ENCODE data around the gene P2RX4. TPM values are rescaled to one million over a fixed set of nuclear protein-coding genes. Genes with fewer than 3 reads are reported as not detected.
"Not testable (repeated sequence)": the region's sequence is repeated elsewhere in the genome, so short reads cannot be mapped to it uniquely, and the experiment has no call there.

P2RX4 gene
- total RNA-seq, 2 experiments from 2014 or later: 10.8 to 17.7 TPM

DNA sequence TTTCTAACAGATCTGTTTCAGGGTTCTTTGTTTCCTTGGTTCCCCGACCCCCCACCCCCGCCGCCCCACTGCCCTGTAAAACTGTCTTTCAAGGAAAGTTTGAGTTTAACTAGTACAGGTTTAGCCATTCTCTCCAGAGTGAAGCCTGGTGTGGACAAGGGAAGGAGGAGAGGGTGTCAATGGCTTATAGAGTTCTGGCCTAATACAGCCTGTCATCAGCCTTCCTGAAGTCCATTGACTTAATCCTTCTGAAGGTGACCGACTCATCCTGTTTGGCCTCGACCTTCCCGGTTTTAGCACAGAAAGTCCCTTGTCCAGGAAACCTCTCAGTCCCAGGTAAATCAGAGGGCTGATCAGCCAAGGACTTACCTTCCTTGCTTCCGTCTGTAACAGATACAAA, 11.0 kb upstream of the P2RX4 start:
- BruUV-seq (replicated peaks): no TSS peak
- ChIA-PET POLR2A (no interaction called here), CTCF (ENCODE audit: unreplicated experiment) (no interaction called here)

GRCh38 chr12:121201140-121201539, 8.8 kb upstream of the P2RX4 start:
- BruUV-seq (replicated peaks); H3K27ac ChIP-seq (ENCODE audit: low read depth, low read length, poor library complexity, severe bottlenecking); intact Hi-C loops (cut with micrococcal nuclease; ENCODE audit: unreplicated experiment); H3K79me2 ChIP-seq (ENCODE audit: insufficient read depth, low read depth, low read length); H3K36me3 ChIP-seq (ENCODE audit: insufficient read depth, low read length); DNase-seq (ENCODE audit: low spot score); H2AFZ ChIP-seq (ENCODE audit: low read length); H3K4me3 ChIP-seq (ENCODE audit: low read depth, low read length, poor library complexity, severe bottlenecking); H3K4me2 ChIP-seq (ENCODE audit: low read length); H3K9me3 ChIP-seq (ENCODE audit: low read length); CTCF ChIA-PET (ENCODE audit: unreplicated experiment); H3K9me2 ChIP-seq (ENCODE audit: insufficient read depth, low read length); H4K20me1 ChIP-seq (ENCODE audit: insufficient read depth, low read length); H3K4me1 ChIP-seq (ENCODE audit: insufficient read depth, low read length, poor library complexity, severe bottlenecking): not testable (repeated sequence)
- POLR2A ChIA-PET: interaction anchor here (0.6 to 1.0 kb wide), 3 partner anchors 96 to 503 kb away, joined by 3 to 4 read pairs (median 4); partner anchors contain the start of gene CAMKK2

More for the DNA sequence above, 11.0 kb upstream of the P2RX4 start:
- DNase-seq (ENCODE audit: low spot score): no peak
- Histone ChIP-seq H3K4me1 (ENCODE audit: insufficient read depth, low read length, poor library complexity, severe bottlenecking) (no peaks in the 10 kb centered on the region), H3K79me2 (ENCODE audit: insufficient read depth, low read depth, low read length) (no peaks in the 10 kb centered on the region), H3K9me2 (ENCODE audit: insufficient read depth, low read length) (no peaks in the 10 kb centered on the region), H3K4me2 (ENCODE audit: low read length) (no peak overlapping the region), H3K4me3 (ENCODE audit: low read depth, low read length, poor library complexity, severe bottlenecking) (no peak overlapping the region), H2AFZ (ENCODE audit: low read length) (no peak overlapping the region), H3K9me3 (ENCODE audit: low read length) (no peaks in the 10 kb centered on the region), H4K20me1 (ENCODE audit: insufficient read depth, low read length) (no peaks in the 10 kb centered on the region), H3K36me3 (ENCODE audit: insufficient read depth, low read length) (no peaks in the 10 kb centered on the region), H3K27ac (ENCODE audit: low read depth, low read length, poor library complexity, severe bottlenecking) (no peak overlapping the region)
- intact Hi-C loops (cut with micrococcal nuclease; ENCODE audit: unreplicated experiment): no loop called here
- no peak for TF ChIP-seq CTCF (conservative IDR thresholded peaks at IDR 0.05; ENCODE audit: low read length)
- no peak for TF ChIP-seq EZH2phosphoT487 (IDR thresholded peaks at IDR 0.05; ENCODE audit: borderline replicate concordance, low read depth, low read length)

DNA sequence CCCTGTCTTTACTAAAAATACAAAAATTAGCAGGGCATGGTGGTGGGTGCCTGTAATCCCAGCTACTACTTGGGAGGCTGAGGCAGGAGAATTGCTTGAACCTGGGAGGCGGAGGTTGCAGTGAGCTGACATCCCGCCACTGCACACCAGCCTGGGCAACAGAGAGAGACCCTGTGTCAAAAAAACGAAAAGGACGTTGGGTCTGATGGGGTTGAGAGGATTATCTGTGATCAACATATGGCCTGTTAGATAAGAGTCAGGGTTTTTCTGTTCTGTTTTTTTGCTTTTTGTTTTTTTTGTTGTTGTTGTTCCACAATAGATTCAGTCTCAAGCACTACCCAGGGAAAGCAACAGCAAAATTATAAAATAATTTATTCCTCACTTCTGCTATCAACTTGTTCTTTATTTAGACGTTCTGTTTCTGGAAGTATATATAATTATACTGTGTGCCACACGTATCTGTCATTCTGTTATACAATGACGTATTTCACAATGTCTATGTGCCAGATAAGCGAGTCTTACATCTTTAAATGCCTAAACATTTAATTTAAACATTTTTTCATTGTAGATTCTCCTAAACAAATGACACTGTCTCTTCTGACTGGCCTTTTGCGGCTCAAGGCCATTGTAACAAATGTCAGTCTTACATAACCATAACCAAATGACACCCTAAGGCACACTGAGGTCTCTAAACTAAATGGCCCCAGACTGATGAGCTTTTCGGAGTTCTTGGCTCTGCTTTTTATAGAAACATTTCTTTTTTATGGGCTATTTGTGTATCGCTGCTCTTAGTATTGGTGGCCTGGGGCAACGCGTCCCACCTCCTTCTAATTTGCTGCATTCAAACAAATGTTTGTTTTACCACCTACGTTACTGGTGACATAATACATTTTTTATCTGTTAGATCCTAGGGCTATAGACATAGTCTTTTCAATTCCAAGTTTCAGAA, 7.2 kb upstream of the P2RX4 start:
- no peak for TF ChIP-seq EZH2phosphoT487 (IDR thresholded peaks at IDR 0.05; ENCODE audit: borderline replicate concordance, low read depth, low read length)
- no peak for TF ChIP-seq CTCF (conservative IDR thresholded peaks at IDR 0.05; ENCODE audit: low read length)
- H3K4me3 ChIP-seq (ENCODE audit: low read depth, low read length, poor library complexity, severe bottlenecking): no peak overlapping the region
- no peak overlapping the region for H3K4me2 ChIP-seq (ENCODE audit: low read length)
- H2AFZ ChIP-seq (ENCODE audit: low read length): no peak overlapping the region
- no peak overlapping the region for H3K27ac ChIP-seq (ENCODE audit: low read depth, low read length, poor library complexity, severe bottlenecking)
- intact Hi-C loops (cut with micrococcal nuclease; ENCODE audit: unreplicated experiment): no loop called here
- no peaks in the 10 kb centered on the region for H3K9me3 ChIP-seq (ENCODE audit: low read length)
- no peaks in the 10 kb centered on the region for H3K79me2 ChIP-seq (ENCODE audit: insufficient read depth, low read depth, low read length)
- BruUV-seq (replicated peaks): no TSS peak
- H3K4me1 ChIP-seq (ENCODE audit: insufficient read depth, low read length, poor library complexity, severe bottlenecking): no peaks in the 10 kb centered on the region
- CTCF ChIA-PET (ENCODE audit: unreplicated experiment): no interaction called here
- no peaks in the 10 kb centered on the region for H3K9me2 ChIP-seq (ENCODE audit: insufficient read depth, low read length)
- no peak for DNase-seq (ENCODE audit: low spot score)
- no peaks in the 10 kb centered on the region for H4K20me1 ChIP-seq (ENCODE audit: insufficient read depth, low read length)
- POLR2A ChIA-PET: no interaction called here
- H3K36me3 ChIP-seq (ENCODE audit: insufficient read depth, low read length): no peaks in the 10 kb centered on the region
